ENCODE measurements around the gene ANAPC7. TPM values are rescaled to one million over a fixed set of nuclear protein-coding genes. Genes with fewer than 3 reads are reported as not detected.
"Not testable (repeated sequence)": the region's sequence is repeated elsewhere in the genome, so short reads cannot be mapped to it uniquely, and the experiment has no call there.

ANAPC7 gene
- total RNA-seq, 1 donor from 2014 or later: 37.1 TPM

DNA sequence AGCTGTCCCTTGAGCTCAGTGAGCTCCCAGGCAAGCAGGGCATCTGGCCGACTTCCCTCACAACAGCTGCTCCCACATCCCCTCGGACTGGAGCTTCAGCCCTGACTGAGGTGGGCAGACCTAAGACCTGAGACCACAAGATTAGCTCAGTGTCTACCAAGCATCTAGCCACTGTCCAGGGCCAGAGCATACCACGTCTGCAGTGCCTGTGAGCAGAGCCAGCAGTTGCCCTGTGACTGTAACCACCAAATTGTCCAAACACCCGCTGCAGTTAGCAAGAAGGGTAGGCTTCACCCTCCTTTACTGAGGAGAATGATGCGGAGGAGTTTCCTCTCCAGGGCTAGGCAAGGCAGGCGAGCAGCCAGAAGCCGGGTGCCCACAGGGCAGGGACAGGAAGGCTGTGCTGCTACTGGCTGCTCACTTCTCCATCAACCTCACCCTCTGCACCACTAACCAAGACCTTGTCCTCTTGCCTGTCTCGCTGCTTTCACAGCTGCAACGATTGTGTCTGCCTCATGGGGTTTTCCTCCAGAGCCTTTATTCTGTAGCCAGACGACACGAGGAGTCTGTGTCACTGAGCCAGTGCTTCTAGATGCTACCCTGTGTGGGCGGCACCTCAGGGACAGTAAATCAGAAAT, 53.9 kb downstream of the ANAPC7 start:
- DNase-seq (ENCODE audit: low read depth in 2 of 2): no peak

DNA sequence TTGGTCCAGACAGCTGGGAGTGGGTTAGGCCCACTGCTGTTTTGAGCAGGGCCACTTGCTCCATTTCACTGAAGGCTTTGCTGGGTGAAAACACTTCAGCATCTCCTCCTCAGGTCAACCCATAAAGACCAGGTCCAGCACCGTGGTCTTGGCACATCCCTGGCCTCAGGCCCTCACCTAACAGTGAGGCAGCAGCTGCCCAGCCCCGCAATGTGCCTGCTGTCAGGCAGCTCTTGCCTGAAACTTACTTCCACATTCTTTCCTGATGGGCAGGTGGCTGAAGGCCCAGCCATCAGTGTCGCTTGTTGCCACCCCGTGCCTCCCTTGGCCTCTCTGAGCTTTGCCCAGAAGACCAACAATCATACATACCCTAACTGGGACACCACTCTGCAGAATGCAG, 54.4 kb downstream of the ANAPC7 start:
- DNase-seq (ENCODE audit: low read depth in 2 of 2): no peak

DNA sequence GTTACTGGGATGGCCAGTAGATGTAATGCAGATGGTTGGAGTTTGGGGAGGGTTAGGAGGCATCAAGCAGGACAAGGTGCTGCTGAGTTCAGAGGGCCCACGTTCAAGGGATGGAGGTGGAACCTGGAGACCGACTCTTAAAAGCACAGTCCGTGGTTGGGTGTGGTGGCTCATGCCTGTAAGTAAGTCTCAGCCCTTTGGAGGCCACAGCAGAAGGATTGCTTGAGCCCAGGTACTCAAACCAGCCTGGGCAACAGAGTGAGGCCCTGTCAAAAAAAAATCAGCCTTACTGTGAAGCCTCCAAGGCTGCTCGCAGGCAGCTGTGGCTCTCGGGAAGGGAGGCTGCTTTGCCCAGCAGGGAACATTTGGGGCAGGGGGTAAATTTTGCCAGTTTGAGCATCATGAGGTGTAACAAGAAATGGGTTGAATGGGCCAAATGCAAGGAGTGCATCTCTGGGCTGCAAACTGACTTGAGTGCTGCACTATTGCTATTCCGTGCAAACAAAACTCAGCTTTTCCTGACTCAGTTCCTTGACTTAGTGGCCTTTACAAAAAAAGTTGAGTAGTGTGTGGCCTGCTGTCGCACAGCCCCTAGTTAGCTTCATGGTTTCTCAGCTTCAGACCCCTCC, 55.0 kb downstream of the ANAPC7 start:
- DNase-seq (ENCODE audit: low read depth in 2 of 2): no peak

DNA sequence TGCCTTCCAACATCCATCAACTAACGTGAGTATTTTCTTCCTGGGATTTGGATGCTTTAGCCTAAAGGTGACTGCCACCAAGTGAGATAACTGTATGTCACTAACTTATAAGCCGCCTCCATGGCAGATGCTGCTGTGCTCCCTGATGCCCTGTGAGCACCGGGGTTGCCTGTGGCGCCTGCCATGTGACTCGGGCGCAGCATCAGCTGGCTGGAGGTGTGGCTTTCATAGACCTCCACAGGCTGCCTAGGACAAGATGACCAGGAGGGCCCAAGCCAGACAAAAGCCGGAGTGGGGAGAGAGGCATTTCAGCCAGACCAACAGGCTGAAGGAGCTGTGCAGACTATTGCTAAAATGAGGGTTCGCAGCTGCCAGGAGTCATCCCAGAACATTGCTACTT, 55.7 kb downstream of the ANAPC7 start:
- no peak for DNase-seq (ENCODE audit: low read depth in 2 of 2)

DNA sequence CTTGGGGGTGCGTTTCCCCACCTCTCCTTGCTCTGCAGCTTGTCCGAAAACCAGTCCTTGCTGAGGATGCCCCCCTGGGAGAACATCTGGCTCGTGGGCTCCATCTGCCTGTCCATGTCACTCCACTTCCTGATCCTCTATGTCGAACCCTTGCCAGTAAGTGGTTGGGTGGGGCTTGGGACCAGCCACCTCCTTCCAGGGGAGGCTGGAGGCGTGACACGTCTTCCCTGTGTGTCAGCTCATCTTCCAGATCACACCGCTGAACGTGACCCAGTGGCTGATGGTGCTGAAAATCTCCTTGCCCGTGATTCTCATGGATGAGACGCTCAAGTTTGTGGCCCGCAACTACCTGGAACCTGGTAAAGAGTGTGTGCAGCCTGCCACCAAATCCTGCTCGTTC, 57.5 kb downstream of the ANAPC7 start:
- DNase-seq (ENCODE audit: low read depth in 2 of 2): no peak

DNA sequence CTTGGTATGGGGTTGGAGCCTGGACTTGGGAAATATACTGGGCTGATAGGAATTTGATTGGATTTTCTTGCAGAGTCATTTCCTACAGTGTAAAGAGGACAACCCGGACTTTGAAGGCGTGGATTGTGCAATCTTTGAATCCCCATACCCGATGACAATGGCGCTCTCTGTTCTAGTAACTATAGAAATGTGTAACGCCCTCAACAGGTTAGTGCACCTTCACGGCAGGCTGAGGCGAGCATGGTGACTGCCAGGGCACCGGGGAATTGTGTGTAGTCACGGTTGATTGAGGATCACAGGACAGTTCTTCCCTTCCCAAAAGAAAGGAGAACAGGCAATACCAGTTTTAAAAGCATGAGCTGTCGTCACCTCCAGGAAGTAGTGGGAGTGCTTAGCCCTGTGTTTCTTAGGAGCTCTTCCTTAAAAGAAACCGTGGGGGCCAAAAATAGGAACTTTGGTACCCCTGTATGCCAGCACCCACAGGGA, 58.3 kb downstream of the ANAPC7 start:
- DNase-seq (ENCODE audit: low read depth in 2 of 2): no peak

DNA sequence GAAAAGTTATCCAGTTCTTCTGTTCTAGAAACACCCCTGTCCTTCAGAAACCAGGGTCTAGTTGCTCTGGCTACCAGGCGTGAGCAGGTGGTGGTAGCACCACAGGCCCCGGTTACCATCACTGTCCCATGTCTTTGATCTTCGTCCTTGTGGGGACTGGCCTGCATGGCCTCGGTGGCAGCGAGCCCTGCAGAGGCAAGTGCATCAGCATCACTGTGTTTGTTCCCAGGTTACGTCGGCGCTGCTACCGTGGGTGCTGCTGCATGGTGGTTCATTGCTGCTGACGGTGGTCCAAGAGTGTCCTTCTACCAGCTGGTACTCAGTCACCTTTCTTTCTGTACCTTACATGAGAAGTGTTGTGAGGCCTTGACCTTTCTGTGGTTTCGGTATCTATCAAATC, 58.9 kb downstream of the ANAPC7 start:
- no peak for DNase-seq (ENCODE audit: low read depth in 2 of 2)

DNA sequence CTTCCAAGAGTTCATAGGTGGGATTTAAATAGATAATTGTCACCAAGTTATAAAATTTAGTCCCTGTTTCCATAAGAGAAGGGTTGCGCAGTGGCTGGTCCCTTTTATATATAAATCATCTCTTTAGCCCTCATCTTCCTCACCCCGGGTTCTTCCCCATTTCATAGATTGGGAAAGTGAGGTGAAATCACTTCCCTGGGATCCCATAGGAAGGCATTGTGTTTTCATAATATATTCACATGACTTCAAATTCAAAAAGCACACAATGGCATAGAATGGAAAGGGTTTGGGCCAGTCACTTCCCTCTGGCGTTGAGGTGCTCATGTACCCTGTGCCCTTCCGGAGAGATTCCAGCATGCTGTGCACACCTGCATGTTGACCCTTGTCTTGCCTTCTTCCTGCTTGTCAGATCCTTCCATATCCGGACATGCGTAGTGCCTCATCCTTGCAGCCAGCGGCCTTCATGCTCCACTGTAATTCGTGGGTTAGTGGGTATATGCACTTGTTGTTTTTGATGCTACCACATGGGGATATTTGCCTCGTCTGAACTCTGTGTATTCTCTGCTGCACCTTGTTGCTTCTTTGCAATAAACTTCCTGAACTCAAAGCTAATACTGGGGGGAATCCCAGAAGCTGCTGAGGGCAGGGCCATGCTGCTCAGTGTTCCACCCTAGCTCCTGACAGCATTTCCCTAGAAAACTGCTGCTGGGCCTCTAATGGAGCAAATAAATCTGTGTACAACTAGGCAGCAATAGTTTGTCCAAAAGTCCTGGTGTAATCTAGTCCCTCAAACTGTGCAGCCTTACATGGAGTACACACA, 59.6 kb downstream of the ANAPC7 start:
- DNase-seq (ENCODE audit: low read depth in 2 of 2): peak in 1 of 2 donors; percentile 91

DNA sequence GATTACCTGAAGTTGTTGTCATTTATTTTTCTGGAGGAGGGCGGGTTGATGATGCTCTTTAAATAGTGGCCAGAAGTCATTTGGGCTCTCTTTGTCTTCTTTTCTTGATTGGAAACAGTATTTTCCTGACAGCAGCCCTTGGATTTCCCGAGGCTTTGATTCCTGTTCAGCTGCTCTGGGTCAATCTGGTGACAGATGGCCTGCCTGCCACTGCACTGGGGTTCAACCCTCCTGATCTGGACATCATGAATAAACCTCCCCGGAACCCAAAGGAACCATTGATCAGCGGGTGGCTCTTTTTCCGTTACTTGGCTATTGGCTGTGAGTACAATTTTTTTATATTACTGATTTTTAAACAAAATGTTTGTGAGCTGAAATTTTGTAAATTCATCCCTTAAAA, 60.4 kb downstream of the ANAPC7 start:
- DNase-seq (ENCODE audit: low read depth in 2 of 2): no peak

DNA sequence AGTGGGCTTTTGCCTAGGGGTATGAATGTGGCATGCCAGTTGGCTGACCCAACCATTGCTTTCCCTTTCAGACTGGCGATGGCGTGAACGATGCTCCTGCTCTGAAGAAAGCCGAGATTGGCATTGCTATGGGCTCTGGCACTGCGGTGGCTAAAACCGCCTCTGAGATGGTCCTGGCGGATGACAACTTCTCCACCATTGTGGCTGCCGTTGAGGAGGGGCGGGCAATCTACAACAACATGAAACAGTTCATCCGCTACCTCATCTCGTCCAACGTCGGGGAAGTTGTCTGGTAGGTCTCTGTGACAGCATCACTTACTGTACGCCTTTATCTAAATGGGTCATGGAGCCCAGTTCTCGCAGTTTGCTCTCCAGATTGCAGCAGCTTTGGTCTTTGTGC, 61.4 kb downstream of the ANAPC7 start:
- no peak for DNase-seq (ENCODE audit: low read depth in 2 of 2)

DNA sequence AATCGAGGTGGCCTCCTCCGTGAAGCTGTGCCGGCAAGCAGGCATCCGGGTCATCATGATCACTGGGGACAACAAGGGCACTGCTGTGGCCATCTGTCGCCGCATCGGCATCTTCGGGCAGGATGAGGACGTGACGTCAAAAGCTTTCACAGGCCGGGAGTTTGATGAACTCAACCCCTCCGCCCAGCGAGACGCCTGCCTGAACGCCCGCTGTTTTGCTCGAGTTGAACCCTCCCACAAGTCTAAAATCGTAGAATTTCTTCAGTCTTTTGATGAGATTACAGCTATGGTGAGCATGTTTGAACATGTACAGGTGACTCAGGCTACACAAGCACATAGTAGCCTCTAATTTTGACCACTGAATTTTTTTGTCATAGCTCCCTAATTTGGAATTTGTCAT, 62.8 kb downstream of the ANAPC7 start:
- DNase-seq (ENCODE audit: low read depth in 2 of 2): peak in 1 of 2 donors; percentile 58

DNA sequence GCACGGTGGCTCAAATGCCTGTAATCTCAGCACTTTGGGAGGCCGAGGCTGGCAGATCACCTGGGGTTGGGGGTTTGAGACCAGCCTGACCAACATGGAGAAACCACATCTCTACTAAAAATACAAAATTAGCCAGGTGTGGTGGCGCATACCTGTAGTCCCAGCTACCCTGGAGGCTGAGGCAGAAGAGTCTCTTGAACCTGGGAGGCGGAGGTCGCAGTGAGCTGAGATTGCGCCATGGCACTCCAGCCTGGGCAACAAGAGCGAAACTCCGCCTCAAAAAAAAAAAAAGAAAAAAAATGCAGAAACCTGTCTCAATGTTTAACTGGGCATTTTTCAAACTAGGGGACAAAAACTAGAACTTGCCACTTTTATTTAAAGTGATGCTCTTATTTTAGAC, 63.2 kb downstream of the ANAPC7 start:
- DNase-seq (ENCODE audit: low read depth in 2 of 2): not testable (repeated sequence)

DNA sequence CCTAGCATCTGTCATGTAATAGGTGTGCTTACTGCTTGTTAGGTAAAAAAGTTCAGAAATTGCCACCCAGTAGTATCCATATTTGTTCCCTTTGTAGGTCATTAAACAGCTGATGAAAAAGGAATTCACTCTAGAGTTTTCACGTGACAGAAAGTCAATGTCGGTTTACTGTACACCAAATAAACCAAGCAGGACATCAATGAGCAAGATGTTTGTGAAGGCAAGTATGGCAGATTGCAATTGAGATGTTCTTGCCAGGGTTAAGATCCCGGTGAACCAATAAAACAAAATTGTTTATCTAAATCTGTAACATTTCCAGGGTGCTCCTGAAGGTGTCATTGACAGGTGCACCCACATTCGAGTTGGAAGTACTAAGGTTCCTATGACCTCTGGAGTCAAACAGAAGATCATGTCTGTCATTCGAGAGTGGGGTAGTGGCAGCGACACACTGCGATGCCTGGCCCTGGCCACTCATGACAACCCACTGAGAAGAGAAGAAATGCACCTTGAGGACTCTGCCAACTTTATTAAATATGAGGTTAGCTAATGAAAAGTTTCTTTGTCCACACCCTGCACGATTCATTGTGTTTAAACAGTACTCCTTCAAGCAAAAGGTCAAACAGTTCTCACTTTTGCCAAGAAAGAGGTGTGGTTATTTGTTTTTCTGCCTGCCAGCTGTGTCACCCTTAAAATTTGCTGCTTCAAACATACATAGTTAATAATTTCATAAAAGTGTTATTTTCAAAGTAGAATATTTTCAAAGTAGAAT, 64.1 kb downstream of the ANAPC7 start:
- DNase-seq (ENCODE audit: low read depth in 2 of 2): no peak

DNA sequence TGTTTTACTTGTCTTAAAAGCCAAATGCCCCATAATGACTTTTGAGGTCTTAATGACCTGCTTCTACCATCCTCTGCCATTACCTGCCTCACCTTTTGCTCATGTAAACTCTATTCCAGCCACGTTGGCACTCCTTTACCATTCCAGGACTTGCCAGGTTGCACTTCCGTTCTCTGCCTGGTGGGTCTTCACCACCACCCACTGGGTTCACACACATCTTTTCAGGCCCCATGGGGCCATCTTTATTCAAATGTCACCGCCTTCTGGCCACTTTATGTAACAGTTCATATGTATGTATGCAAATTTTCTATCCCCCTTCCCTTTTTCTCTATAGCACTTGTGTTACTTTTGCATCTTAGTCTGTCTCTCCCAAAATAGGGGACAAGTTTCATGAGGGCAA, 64.8 kb downstream of the ANAPC7 start:
- DNase-seq (ENCODE audit: low read depth in 2 of 2): peak; percentile 36 to 53

DNA sequence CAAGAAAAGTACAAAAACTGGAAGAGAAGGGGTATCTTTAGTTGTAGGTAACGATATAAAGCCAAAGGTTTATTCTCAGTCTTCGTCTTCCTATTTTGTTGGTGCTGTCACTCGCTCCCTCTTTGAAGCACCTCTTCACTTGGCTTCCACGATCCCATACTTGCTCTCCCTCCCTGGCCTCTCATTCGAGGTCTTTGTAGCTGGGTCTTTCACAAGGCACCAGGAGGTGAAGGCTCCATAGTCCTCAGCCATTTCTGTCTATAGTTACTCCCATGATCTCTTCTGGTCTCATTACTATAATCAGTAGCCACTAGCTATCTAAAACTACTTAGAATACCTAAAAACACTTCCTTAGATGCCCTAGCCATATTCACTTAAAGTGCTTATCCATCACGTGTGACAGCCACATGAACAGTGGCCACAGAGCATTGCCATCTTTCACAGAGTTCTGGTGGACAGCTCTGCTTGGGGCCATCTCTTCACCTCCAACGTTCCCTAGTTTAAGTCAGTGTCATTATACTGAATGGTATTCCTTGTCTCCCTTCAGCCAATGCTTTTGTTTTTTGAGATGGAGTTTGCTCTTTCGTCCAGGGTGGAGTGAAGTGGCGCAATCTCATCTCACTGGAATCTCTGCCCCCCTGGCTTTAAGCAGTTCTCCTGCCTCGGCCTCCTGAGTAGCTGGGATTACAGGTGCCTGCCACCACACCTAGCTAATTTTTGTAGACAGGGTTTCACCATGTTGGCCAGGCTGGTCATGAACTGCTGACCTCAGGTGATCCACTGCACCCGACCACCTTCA, 65.4 kb downstream of the ANAPC7 start:
- no peak for DNase-seq (ENCODE audit: low read depth in 2 of 2)

DNA sequence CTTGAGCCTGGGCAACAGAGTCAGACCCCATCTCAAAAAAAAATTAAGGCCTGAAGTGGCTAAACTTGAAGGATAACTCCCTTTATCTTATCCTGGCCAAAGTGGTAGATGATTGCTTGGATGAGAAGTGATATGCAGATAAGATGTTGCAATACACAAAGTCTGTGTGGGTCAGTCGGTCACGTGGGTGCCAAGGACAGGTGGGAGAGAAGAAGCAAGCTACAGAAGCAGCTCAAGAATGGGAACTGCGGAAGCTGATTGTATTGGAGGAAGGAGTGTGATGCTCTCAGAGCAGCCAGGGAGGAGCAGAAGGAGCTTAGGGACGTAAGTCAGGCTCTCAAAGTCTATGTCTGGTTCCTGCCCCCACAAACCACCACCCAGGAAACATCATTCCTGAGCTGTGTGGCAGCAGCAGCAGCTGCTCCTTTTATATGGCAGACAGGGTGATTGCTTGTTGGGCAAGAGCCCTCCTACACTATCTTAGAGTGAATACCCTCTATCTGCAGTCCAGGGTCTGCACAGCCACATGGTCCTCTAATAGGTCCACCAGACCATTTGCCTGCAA, 67.9 kb downstream of the ANAPC7 start:
- no peak for DNase-seq (ENCODE audit: low read depth in 2 of 2)

DNA sequence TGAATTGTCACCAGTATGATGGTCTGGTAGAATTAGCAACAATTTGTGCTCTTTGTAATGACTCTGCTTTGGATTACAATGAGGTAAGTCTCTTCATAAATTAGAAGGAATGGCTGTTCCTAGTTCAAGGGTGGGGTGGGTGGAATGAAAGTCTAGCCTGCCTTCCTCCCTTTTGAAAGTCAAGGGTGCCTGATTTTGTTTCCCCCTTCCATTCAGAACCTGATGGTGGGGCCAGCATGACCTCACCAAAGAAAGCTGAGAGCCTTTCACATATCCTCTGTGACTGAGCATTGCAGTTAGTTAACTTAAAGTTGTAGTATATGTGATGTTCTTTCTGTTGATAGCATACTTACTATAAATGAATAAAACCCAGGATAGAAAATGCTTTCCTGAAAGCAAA, 70.3 kb downstream of the ANAPC7 start:
- DNase-seq (ENCODE audit: low read depth in 2 of 2): no peak

DNA sequence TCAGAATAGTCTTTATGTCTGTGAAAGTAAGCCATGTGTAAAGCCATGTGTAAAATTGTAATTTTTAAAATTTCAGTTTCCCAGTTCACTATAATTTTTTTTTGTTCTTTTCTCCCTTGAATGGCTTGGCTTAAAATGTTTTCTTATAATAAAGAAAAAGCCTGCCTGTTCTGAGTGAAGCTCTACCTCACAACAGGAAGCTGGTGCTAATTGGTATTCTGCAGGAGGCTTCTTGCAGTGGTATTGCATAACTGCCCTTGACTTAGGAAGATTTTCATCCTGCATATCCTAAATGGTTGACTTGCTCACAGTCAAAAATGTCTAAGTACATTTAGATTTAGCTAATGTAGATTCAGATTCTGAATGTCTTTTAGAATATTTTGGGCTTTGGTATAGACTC, 73.0 kb downstream of the ANAPC7 start:
- peak in 1 of 2 donors; percentile 31 for DNase-seq (ENCODE audit: low read depth in 2 of 2)

DNA sequence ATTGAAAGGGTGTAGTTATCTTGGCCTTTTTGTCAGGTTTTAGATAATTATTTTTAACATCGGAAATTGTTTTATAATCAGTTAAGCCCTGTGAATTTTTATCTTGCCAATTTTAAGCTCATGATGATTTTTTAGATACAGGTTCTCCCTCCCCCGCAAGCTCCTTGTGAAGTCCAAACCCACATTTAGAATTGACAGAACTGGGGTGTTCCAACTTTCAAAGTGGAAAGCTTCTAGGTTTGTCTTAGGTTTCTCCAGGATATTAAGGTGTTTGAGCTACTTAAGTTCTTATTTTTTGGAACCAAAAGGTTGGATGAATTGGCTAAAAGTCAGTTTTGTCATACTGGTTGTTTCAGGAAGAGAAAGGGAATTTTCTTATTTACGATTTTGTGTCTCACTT, 73.4 kb downstream of the ANAPC7 start:
- no peak for DNase-seq (ENCODE audit: low read depth in 2 of 2)

DNA sequence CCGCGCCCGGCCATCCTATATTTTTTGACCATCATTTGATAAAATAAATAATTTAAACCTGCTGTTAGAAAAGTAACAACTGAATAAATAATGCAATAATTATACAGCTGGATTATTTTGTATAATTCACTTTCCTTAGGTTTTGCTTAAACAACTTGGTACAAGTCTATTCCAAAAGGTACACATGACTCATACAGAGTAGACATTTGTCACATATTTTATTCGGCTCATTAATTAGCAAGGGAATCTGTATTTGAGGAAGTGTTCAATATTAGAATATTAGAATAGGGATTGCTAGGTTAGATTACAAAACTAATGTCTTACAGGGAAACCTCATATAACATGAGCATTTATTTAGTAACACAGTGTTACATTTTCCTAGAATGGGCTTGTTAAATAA, 73.8 kb downstream of the ANAPC7 start:
- no peak for DNase-seq (ENCODE audit: low read depth in 2 of 2)

All from lung microvascular endothelial cell (primary cell).